Neural cell (in vitro differentiated cells): ENCODE measurements around the gene DMC1. TPM values are rescaled to one million over a fixed set of nuclear protein-coding genes. Genes with fewer than 3 reads are reported as not detected.

ENCODE experiments used
- H2AFZ ChIP-seq: fragments of 200-600, 300-800 bp; sonication (generic), shearing (Covaris generic); 2 replicates; pipeline ENCODE4 v1.6.0; 2014; ENCODE audit warnings: low read depth, mild to moderate bottlenecking, antibody characterized with exemption, low read length, moderate library complexity
- H3F3A ChIP-seq: fragments of 200-600 bp; shearing (Covaris generic); 2 replicates; pipeline ENCODE4 v1.6.1; 2016; ENCODE audit warnings: mild to moderate bottlenecking, moderate library complexity, mixed read lengths, antibody characterized with exemption, low read length; ENCODE audit not compliant: insufficient read depth, poor library complexity, severe bottlenecking
- H3K27ac ChIP-seq: fragments of 200-600, 300-800 bp; sonication (generic), shearing (Covaris generic); 2 replicates; pipeline ENCODE4 v1.5.1; 2014; ENCODE audit warnings: mild to moderate bottlenecking, low read length, moderate library complexity
- H3K27me3 ChIP-seq: fragments of 300-800, 200-600 bp; sonication (generic), shearing (Covaris generic); 2 replicates; pipeline ENCODE4 v1.6.0; 2014; ENCODE audit warnings: mild to moderate bottlenecking, low read depth, low read length, moderate library complexity; ENCODE audit not compliant: insufficient read depth
- H3K36me3 ChIP-seq: fragments of 300-800, 200-600 bp; sonication (generic), shearing (Covaris generic); 2 replicates; pipeline ENCODE4 v1.5.1; 2014; ENCODE audit warnings: mild to moderate bottlenecking, antibody characterized with exemption, low read length, moderate library complexity; ENCODE audit not compliant: insufficient read depth
- H3K4me2 ChIP-seq: fragments of 300-800, 200-600 bp; sonication (generic), shearing (Covaris generic); 2 replicates; pipeline ENCODE4 v1.6.0; 2014; ENCODE audit warnings: mild to moderate bottlenecking, low read length
- H3K4me3 ChIP-seq: fragments of 300-800, 200-600 bp; sonication (generic), shearing (Covaris generic); 2 replicates; pipeline ENCODE4 v1.5.1; 2014; ENCODE audit warnings: mild to moderate bottlenecking, low read length, moderate library complexity
- H3K79me2 ChIP-seq: fragments of 200-600 bp; shearing (Covaris generic); replicated peaks from 2 replicates; pipeline ENCODE4 v1.6.0; 2014; ENCODE audit warnings: mild to moderate bottlenecking, low read length, moderate library complexity; ENCODE audit not compliant: insufficient read depth
- H3K9ac ChIP-seq: fragments of 300-800, 200-600 bp; sonication (generic), shearing (Covaris generic); 2 replicates; pipeline ENCODE4 v1.6.1; 2016; ENCODE audit warnings: mild to moderate bottlenecking, low read length, mixed read lengths
- H3K9me2 ChIP-seq: fragments of 200-600 bp; shearing (Covaris generic); 2 replicates; pipeline ENCODE4 v1.6.1; 2016; ENCODE audit warnings: mild to moderate bottlenecking, low read length, mixed read lengths; ENCODE audit not compliant: insufficient read depth
- H3K9me3 ChIP-seq: fragments of 200-600, 300-800 bp; sonication (generic), shearing (Covaris generic); 2 replicates; pipeline ENCODE4 v1.6.1; 2016; ENCODE audit warnings: mild to moderate bottlenecking, mixed run types, low read length, moderate library complexity, mixed read lengths
- H4K20me1 ChIP-seq: fragments of 200-600 bp; shearing (Covaris generic); 2 replicates; pipeline ENCODE4 v1.6.1; 2016; ENCODE audit warnings: mild to moderate bottlenecking, mixed run types; ENCODE audit not compliant: insufficient read depth
- CTCF ChIP-seq: fragments of 450-650 bp; IDR thresholded peaks from 2 replicates; pipeline ENCODE4 v1.5.1; 2014; ENCODE audit warnings: antibody characterized with exemption, mild to moderate bottlenecking, moderate library complexity; ENCODE audit not compliant: poor library complexity, severe bottlenecking
- EP300 ChIP-seq: fragments of 450-650 bp; conservative IDR thresholded peaks from 2 replicates; pipeline ENCODE4 v1.6.1; 2014; ENCODE audit warnings: antibody characterized with exemption, mild to moderate bottlenecking, moderate library complexity; ENCODE audit not compliant: poor library complexity, severe bottlenecking
- EZH2 ChIP-seq: fragments of 200-600, 300-800 bp; shearing (Covaris generic), sonication (generic); IDR thresholded peaks from 2 replicates; pipeline ENCODE4 v1.6.1; 2014; ENCODE audit warnings: antibody characterized with exemption, low read length, borderline replicate concordance, mild to moderate bottlenecking; ENCODE audit not compliant: insufficient read depth, poor library complexity, severe bottlenecking
- MXI1 ChIP-seq: fragments of 450-650 bp; conservative IDR thresholded peaks from 2 replicates; pipeline ENCODE4 v1.6.1; 2014; ENCODE audit warnings: antibody characterized with exemption, mild to moderate bottlenecking; ENCODE audit not compliant: poor library complexity, severe bottlenecking
- POLR2AphosphoS5 ChIP-seq: IDR thresholded peaks from 2 replicates; pipeline ENCODE4 v1.6.1; 2012
- RAD21 ChIP-seq: fragments of 450-650 bp; conservative IDR thresholded peaks from 2 replicates; pipeline ENCODE4 v1.6.1; 2014; ENCODE audit warnings: antibody characterized with exemption, mild to moderate bottlenecking, moderate library complexity
- REST ChIP-seq: IDR thresholded peaks from 2 replicates; pipeline ENCODE4 v1.6.1; 2012; ENCODE audit warnings: borderline replicate concordance
- SMC3 ChIP-seq: fragments of 450-650 bp; conservative IDR thresholded peaks from 2 replicates; pipeline ENCODE4 v1.6.1; 2014; ENCODE audit warnings: antibody characterized with exemption, mild to moderate bottlenecking, moderate library complexity; ENCODE audit not compliant: poor library complexity
- TAF1 ChIP-seq: IDR thresholded peaks from 2 replicates; pipeline ENCODE4 v1.6.1; 2012; ENCODE audit warnings: low read depth
- polyA plus RNA-seq: library from polyadenylated mRNA; depleted of rRNA; stranded (reverse); fragments of >200 nt; gene quantifications from 2 replicates; pipeline ENCODE4 v1.2.3, GENCODE V29; 2014

DMC1 gene
- polyA plus RNA-seq, 1 donor from 2014 or later = not detected

- Histone ChIP-seq H3K27ac (no peak overlapping the region), H3K27me3 (no peaks in the 10 kb centered on the region), H3K9ac (no peak overlapping the region), H2AFZ (no peak overlapping the region), H3F3A (no peaks in the 10 kb centered on the region), H3K4me2 (no peak overlapping the region), H3K4me3 (no peak overlapping the region), H4K20me1 (no peaks in the 10 kb centered on the region), H3K79me2 (no peaks in the 10 kb centered on the region), H3K9me3 (no peaks in the 10 kb centered on the region), H3K9me2 (no peaks in the 10 kb centered on the region), H3K36me3 (peaks cover 4% of the 10 kb centered on the region)
- TF ChIP-seq MXI1 (no peak), REST (no peak), EZH2 (no peak), EP300 (no peak)
Measured at GRCh38 chr22:38614332-38615063, 44.5 kb upstream of the DMC1 start.

- H3K27ac ChIP-seq = no peak overlapping the region
- H3K9ac ChIP-seq = no peak overlapping the region
- no peak for TF ChIP-seq POLR2AphosphoS5
- TF ChIP-seq SMC3 = no peak
- TF ChIP-seq EZH2 = no peak
- TF ChIP-seq REST = no peak
- TF ChIP-seq MXI1 = no peak
- no peak for TF ChIP-seq TAF1
- no peak for TF ChIP-seq RAD21
- TF ChIP-seq CTCF = no peak
- TF ChIP-seq EP300 = no peak
- no peak overlapping the region for H2AFZ ChIP-seq
- peaks cover 4% of the 10 kb centered on the region for H3K36me3 ChIP-seq
- no peak overlapping the region for H3K4me3 ChIP-seq
- no peaks in the 10 kb centered on the region for H3K9me2 ChIP-seq
- H3K27me3 ChIP-seq = no peaks in the 10 kb centered on the region
- no peaks in the 10 kb centered on the region for H3K9me3 ChIP-seq
- H3F3A ChIP-seq = no peaks in the 10 kb centered on the region
- no peak overlapping the region for H3K4me2 ChIP-seq
- H3K79me2 ChIP-seq = no peaks in the 10 kb centered on the region
- H4K20me1 ChIP-seq = no peaks in the 10 kb centered on the region
Measured at GRCh38 chr22:38613588-38613987, 43.6 kb upstream of the DMC1 start.
